Small intestine (tissue), 7 donors: ENCODE measurements around the gene ATP5F1E. TPM values are rescaled to one million over a fixed set of nuclear protein-coding genes. Genes with fewer than 3 reads are reported as not detected.

Experiments
- DNase-seq, 2 donors: peaks; one replicate each; pipeline versions ENCODE4 v3.0.0 to v3.0.0-alpha.2; 2013
- FAIRE-seq: peaks from 2 replicates; lab custom pipeline; 2012; peaks lifted over from hg19 to GRCh38; lab: Jason Lieb, UNC
- H3K27ac ChIP-seq, 3 donors: one replicate each; pipeline ENCODE4 v1.5.1; 2013; ENCODE audit warnings: low read length in 2 of 3, mild to moderate bottlenecking in 2 of 3, control low read depth in 1 of 3, inconsistent platforms in 1 of 3, low read depth in 1 of 3, moderate library complexity in 1 of 3
- H3K27me3 ChIP-seq, 3 donors: one replicate each; pipeline ENCODE4 v1.6.1; 2013; ENCODE audit warnings: low read length in 3 of 3, inconsistent platforms in 1 of 3; ENCODE audit not compliant: control insufficient read depth in 3 of 3, insufficient read depth in 3 of 3
- H3K36me3 ChIP-seq, 3 donors: one replicate each; pipeline ENCODE4 v1.6.1; 2013; ENCODE audit warnings: low read length in 3 of 3, inconsistent platforms in 1 of 3, low read depth in 1 of 3, mild to moderate bottlenecking in 1 of 3, moderate library complexity in 1 of 3; ENCODE audit not compliant: control insufficient read depth in 3 of 3, insufficient read depth in 2 of 3
- H3K4me1 ChIP-seq, 3 donors: one replicate each; pipeline ENCODE4 v1.6.1; 2013; ENCODE audit warnings: low read length in 2 of 3, inconsistent platforms in 1 of 3, low read depth in 1 of 3, mild to moderate bottlenecking in 1 of 3, moderate library complexity in 1 of 3; ENCODE audit not compliant: control insufficient read depth in 3 of 3, insufficient read depth in 2 of 3
- H3K4me3 ChIP-seq, 3 donors: one replicate each; pipeline ENCODE4 v1.5.1; 2013; ENCODE audit warnings: low read length in 3 of 3, control low read depth in 1 of 3, inconsistent platforms in 1 of 3, low read depth in 1 of 3, mild to moderate bottlenecking in 1 of 3, moderate library complexity in 1 of 3
- H3K9me3 ChIP-seq, 2 donors: one replicate each; pipeline ENCODE4 v1.6.1; 2013; ENCODE audit warnings: low read depth in 1 of 2, low read length in 1 of 2; ENCODE audit not compliant: control insufficient read depth in 2 of 2, insufficient read depth in 1 of 2
- WGBS, 3 donors: extraction: QIAGEN DNeasy Blood & Tissue Kit; methylation state at CpG; one replicate each; pipeline ENCODE4 v1.1.7; 2013; 5-methylcytosine and 5-hydroxymethylcytosine counted together
- polyA plus RNA-seq, 4 donors: library from polyadenylated mRNA; stranded (reverse) in 3 of 4; unstranded in 1 of 4; fragments of 200-250 nt in 3 of 4; fragments of 120-200 nt in 1 of 4; gene quantifications; one replicate each; pipeline versions ENCODE4 v1.2.1 to v1.2.3, GENCODE V29; 2013
- donor health status: healthy with polysubstance abuse.
- donor health status: control.
- donor health status: control.
- donor health status: Bipolar disorder and iron deficiency.
- donor health status: healthy.

The ATP5F1E gene
- polyA plus RNA-seq, 4 donors = 49.6 to 87.5 (median 69.8) TPM

- Histone ChIP-seq H3K27ac (peak overlapping the region; percentile 85 to 96 (median 88)), H3K9me3 (no peaks in the 10 kb centered on the region), H3K36me3 (peaks cover 15 to 16% (median 15%) of the 10 kb centered on the region in 3 donors), H3K4me3 (peak overlapping the region; percentile 73 to 86 (median 83)), H3K4me1 (peaks cover 2 to 12% (median 5%) of the 10 kb centered on the region in 3 donors), H3K27me3 (no peaks in the 10 kb centered on the region)
- 2 to 4% (median 3%) methylated on average over 13 of the region's 13 CpGs for WGBS, 3 donors
- FAIRE-seq = no peak
- no peak for DNase-seq
Observed at GRCh38 chr20:59032713-59033059, 551 bp upstream of the ATP5F1E start.

GRCh38 chr20:59031564-59032022, 542 bp downstream of the ATP5F1E start:
- Histone ChIP-seq H3K4me1 (peaks cover 0 to 12% (median 5%) of the 10 kb centered on the region in 3 donors), H3K9me3 (no peaks in the 10 kb centered on the region), H3K27ac (peak overlapping the region; percentile 90 to 97 (median 96)), H3K36me3 (peaks cover 13 to 17% (median 14%) of the 10 kb centered on the region in 3 donors), H3K4me3 (peak overlapping the region; percentile 73 to 86 (median 83)), H3K27me3 (no peaks in the 10 kb centered on the region)
- FAIRE-seq = no peak
- DNase-seq = peak; percentile 77 to 78
- 1 to 10% (median 4%) methylated on average over 13 of the region's 13 CpGs for WGBS, 3 donors

- H3K9me3 ChIP-seq = no peaks in the 10 kb centered on the region
- H3K4me1 ChIP-seq = peaks cover 0 to 12% (median 5%) of the 10 kb centered on the region in 3 donors
- H3K27me3 ChIP-seq = no peaks in the 10 kb centered on the region
- DNase-seq (no peak), FAIRE-seq (no peak)
- peak overlapping the region; percentile 90 to 97 (median 96) for H3K27ac ChIP-seq
- H3K36me3 ChIP-seq = peaks cover 10 to 16% (median 13%) of the 10 kb centered on the region in 3 donors
- peak overlapping the region in 2 of 3 donors; percentile 83 to 86 for H3K4me3 ChIP-seq
- WGBS, 3 donors = 28 to 45% (median 30%) methylated on average over 7 of the region's 7 CpGs
Observed at GRCh38 chr20:59030911-59031563, 1.1 kb downstream of the ATP5F1E start.

GRCh38 chr20:59028812-59029211, 3.3 kb downstream of the ATP5F1E start:
- DNase-seq = no peak
- 38 to 39% (median 39%) methylated on average over 2 of the region's 2 CpGs for WGBS, 3 donors
- H3K27ac ChIP-seq = no peak overlapping the region
- H3K4me1 ChIP-seq = peaks cover 0 to 12% (median 5%) of the 10 kb centered on the region in 3 donors
- H3K4me3 ChIP-seq = peak overlapping the region in 1 of 3 donors; percentile 0
- FAIRE-seq = no peak
- no peaks in the 10 kb centered on the region for H3K27me3 ChIP-seq
- peaks cover 10 to 24% (median 12%) of the 10 kb centered on the region in 3 donors for H3K36me3 ChIP-seq
- H3K9me3 ChIP-seq = no peaks in the 10 kb centered on the region

- Histone ChIP-seq H3K36me3 (peaks cover 10 to 32% (median 16%) of the 10 kb centered on the region in 3 donors), H3K4me3 (no peak overlapping the region), H3K9me3 (no peaks in the 10 kb centered on the region), H3K27ac (no peak overlapping the region), H3K4me1 (peaks cover 0 to 12% (median 5%) of the 10 kb centered on the region in 3 donors), H3K27me3 (no peaks in the 10 kb centered on the region)
- no peak for DNase-seq
- FAIRE-seq = no peak
- 83 to 92% (median 90%) methylated on average over 8 of the region's 8 CpGs for WGBS, 3 donors
Observed at GRCh38 chr20:59027741-59028320, 4.3 kb downstream of the ATP5F1E start.

- H3K4me3 ChIP-seq = no peak overlapping the region
- FAIRE-seq = no peak
Observed at GRCh38 chr20:59026904-59027740, 5.0 kb downstream of the ATP5F1E start.

GRCh38 chr20:59025511-59025910, 6.6 kb downstream of the ATP5F1E start:
- no peaks in the 10 kb centered on the region for H3K9me3 ChIP-seq
- no peak for DNase-seq
- peaks cover 10 to 34% (median 16%) of the 10 kb centered on the region in 3 donors for H3K36me3 ChIP-seq
- no peak overlapping the region for H3K4me3 ChIP-seq
- H3K27ac ChIP-seq = no peak overlapping the region
- no peak for FAIRE-seq
- WGBS, 3 donors = 94 to 97% (median 94%) methylated on average over 4 of the region's 4 CpGs
- H3K4me1 ChIP-seq = peaks cover 0 to 6% (median 5%) of the 10 kb centered on the region in 3 donors
- no peaks in the 10 kb centered on the region for H3K27me3 ChIP-seq

More at GRCh38 chr20:59026904-59027740, 5.0 kb downstream of the ATP5F1E start:
- Histone ChIP-seq H3K27ac (no peak overlapping the region), H3K9me3 (no peaks in the 10 kb centered on the region), H3K27me3 (no peaks in the 10 kb centered on the region), H3K4me1 (peaks cover 0 to 12% (median 5%) of the 10 kb centered on the region in 3 donors), H3K36me3 (peaks cover 10 to 34% (median 16%) of the 10 kb centered on the region in 3 donors)
- DNase-seq = no peak
- 82 to 89% (median 83%) methylated on average over 5 of the region's 5 CpGs for WGBS, 3 donors

- no peak for FAIRE-seq
- H3K36me3 ChIP-seq = peaks cover 10 to 34% (median 16%) of the 10 kb centered on the region in 3 donors
- H3K4me3 ChIP-seq = no peak overlapping the region
- WGBS, 3 donors = 66 to 78% (median 72%) methylated on average over 2 of the region's 2 CpGs
- H3K4me1 ChIP-seq = peaks cover 0 to 4% (median 3%) of the 10 kb centered on the region in 3 donors
- DNase-seq = no peak
- no peaks in the 10 kb centered on the region for H3K27me3 ChIP-seq
- H3K9me3 ChIP-seq = no peaks in the 10 kb centered on the region
- no peak overlapping the region for H3K27ac ChIP-seq
Observed at GRCh38 chr20:59025086-59025485, 7.0 kb downstream of the ATP5F1E start.
